Vagina (tissue), 2 donors: ENCODE results near the gene AMOT.

ENCODE experiments used
- CTCF ChIP-seq, 3 experiments: fragments of 450-650 bp in 2 of 3; fragments of 200-600 bp in 1 of 3; sonication (generic) in 1 of 3; IDR thresholded peaks; one replicate each; pipeline ENCODE4 v1.5.1; 2017 to 2019; ENCODE audit warnings: antibody characterized with exemption in 3 of 3, mild to moderate bottlenecking in 2 of 3, moderate library complexity in 2 of 3
- POLR2A ChIP-seq, 2 donors: fragments of 450-650 bp; IDR thresholded peaks; one replicate each; pipeline ENCODE4 v1.6.1; 2017; ENCODE audit warnings: antibody characterized with exemption in 2 of 2, mild to moderate bottlenecking in 2 of 2, moderate library complexity in 2 of 2
- POLR2AphosphoS5 ChIP-seq, 2 donors: sonication (generic); formaldehyde crosslinking; IDR thresholded peaks; one replicate each; pipeline ENCODE4 v1.9.0; 2017; ENCODE audit warnings: antibody characterized with exemption in 2 of 2, mild to moderate bottlenecking in 2 of 2, low read depth in 1 of 2; ENCODE audit not compliant: insufficient read depth in 1 of 2

- TF ChIP-seq CTCF (IDR thresholded peaks at IDR 0.05) (no peak), POLR2A (IDR thresholded peaks at IDR 0.05) (no peak), POLR2AphosphoS5 (IDR thresholded peaks at IDR 0.05; ENCODE audit: insufficient read depth in 1 of 2, low read depth in 1 of 2) (no peak)
Measured at GRCh38 chrX:112877771-112878173, 37.1 kb upstream of the AMOT start.
